K562 treated with DMSO at 1 percent for 24 hours (cell line): ENCODE measurements around the gene BCORL1. TPM values are rescaled to one million over a fixed set of nuclear protein-coding genes. Genes with fewer than 3 reads are reported as not detected.

Source experiments
- total RNA-seq: library from RNA; unstranded; fragments of 300-600 nt; gene quantifications from 2 replicates; pipeline ENCODE4 v1.2.3, GENCODE V29; 2022; ENCODE audit warnings: low read depth; ENCODE audit not compliant: insufficient read depth

Gene BCORL1, protein sequence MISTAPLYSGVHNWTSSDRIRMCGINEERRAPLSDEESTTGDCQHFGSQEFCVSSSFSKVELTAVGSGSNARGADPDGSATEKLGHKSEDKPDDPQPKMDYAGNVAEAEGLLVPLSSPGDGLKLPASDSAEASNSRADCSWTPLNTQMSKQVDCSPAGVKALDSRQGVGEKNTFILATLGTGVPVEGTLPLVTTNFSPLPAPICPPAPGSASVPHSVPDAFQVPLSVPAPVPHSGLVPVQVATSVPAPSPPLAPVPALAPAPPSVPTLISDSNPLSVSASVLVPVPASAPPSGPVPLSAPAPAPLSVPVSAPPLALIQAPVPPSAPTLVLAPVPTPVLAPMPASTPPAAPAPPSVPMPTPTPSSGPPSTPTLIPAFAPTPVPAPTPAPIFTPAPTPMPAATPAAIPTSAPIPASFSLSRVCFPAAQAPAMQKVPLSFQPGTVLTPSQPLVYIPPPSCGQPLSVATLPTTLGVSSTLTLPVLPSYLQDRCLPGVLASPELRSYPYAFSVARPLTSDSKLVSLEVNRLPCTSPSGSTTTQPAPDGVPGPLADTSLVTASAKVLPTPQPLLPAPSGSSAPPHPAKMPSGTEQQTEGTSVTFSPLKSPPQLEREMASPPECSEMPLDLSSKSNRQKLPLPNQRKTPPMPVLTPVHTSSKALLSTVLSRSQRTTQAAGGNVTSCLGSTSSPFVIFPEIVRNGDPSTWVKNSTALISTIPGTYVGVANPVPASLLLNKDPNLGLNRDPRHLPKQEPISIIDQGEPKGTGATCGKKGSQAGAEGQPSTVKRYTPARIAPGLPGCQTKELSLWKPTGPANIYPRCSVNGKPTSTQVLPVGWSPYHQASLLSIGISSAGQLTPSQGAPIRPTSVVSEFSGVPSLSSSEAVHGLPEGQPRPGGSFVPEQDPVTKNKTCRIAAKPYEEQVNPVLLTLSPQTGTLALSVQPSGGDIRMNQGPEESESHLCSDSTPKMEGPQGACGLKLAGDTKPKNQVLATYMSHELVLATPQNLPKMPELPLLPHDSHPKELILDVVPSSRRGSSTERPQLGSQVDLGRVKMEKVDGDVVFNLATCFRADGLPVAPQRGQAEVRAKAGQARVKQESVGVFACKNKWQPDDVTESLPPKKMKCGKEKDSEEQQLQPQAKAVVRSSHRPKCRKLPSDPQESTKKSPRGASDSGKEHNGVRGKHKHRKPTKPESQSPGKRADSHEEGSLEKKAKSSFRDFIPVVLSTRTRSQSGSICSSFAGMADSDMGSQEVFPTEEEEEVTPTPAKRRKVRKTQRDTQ (N-terminal part only)
- total RNA-seq: 14.8 and 19.9 TPM in 2 replicates

DNA sequence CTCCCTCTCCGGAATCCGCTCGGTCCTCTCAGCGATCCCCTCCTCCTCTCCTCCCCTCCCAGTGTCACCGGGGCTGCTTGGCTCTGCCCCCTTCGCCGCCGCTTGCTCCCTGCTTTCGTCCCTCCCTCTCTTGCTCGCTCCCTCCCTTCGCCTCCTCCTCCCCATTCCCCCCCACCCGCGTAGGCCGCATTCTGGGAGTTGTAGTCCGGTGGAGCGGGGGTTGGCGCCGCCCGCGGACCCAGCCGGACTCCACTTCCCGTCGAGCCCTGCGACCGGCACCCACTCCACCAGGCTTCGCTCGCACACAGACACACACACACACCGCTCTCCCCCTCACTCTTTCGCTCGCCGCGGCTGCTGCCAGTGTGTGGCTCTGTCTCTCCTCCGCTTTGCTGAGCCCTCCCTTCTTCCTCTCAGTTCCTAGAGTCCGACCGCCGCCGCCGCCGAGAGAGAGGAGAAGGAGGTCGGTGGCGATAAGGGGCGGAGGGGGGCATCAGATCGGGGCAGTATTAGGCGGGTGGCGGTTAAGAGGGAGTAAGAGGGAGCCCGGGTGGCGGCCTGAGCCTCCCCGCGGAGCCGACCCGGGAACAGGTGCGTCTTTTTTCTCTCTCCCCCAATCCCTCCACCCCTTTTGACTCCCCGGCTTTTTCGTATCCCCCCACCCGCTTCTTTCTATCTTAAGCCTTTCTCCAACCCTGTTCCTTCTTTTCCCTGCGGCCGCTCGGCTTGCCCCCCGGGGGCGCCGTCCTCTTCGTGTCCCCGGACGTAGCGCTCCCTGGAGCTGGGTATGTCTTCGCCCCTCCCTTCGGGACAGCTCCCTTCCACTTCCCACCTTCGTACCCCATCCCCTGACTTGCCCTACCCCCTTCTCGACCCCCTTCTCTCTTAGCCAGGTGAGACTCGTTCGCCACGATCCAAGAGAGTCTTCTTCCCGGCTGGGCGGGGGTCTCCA, at the start of gene BCORL1:
TSS of gene BCORL1 (plus strand) at position 336 of the 952 bp plus-strand sequence. CDS start 22,597 bp downstream, outside the sequence.

Other genes with a start within 250 kb of the BCORL1 start
- gene XPNPEP2, start 243.7 kb upstream of the BCORL1 start, total RNA-seq: not detected in 2 replicates
- 0.46 and 0.94 TPM in 2 replicates for gene SASH3, start 202.7 kb upstream of the BCORL1 start, total RNA-seq
- 12.9 and 15.2 TPM in 2 replicates for gene ZDHHC9, start 138.7 kb upstream of the BCORL1 start, total RNA-seq
- 15.4 and 16.2 TPM in 2 replicates for gene UTP14A, start 76.5 kb upstream of the BCORL1 start, total RNA-seq
- 53.3 and 55.1 TPM in 2 replicates for gene ELF4, start 127.9 kb downstream of the BCORL1 start, total RNA-seq
- gene AIFM1, start 183.2 kb downstream of the BCORL1 start, total RNA-seq: 79.2 and 82.7 TPM in 2 replicates
- 0.64 TPM in 1 of 2 replicates, not detected in the other for gene RAB33A, start 189.3 kb downstream of the BCORL1 start, total RNA-seq